GM19397 (cell line): ENCODE data around the gene ERFE.

Experiments used
- ATAC-seq: cut with Tn5 transposase; IDR thresholded peaks from one replicate; pipeline ENCODE4 v1.9.1; 2021; ENCODE audit warnings: mild to moderate bottlenecking, moderate library complexity; ENCODE audit not compliant: unreplicated experiment

ERFE gene

DNA sequence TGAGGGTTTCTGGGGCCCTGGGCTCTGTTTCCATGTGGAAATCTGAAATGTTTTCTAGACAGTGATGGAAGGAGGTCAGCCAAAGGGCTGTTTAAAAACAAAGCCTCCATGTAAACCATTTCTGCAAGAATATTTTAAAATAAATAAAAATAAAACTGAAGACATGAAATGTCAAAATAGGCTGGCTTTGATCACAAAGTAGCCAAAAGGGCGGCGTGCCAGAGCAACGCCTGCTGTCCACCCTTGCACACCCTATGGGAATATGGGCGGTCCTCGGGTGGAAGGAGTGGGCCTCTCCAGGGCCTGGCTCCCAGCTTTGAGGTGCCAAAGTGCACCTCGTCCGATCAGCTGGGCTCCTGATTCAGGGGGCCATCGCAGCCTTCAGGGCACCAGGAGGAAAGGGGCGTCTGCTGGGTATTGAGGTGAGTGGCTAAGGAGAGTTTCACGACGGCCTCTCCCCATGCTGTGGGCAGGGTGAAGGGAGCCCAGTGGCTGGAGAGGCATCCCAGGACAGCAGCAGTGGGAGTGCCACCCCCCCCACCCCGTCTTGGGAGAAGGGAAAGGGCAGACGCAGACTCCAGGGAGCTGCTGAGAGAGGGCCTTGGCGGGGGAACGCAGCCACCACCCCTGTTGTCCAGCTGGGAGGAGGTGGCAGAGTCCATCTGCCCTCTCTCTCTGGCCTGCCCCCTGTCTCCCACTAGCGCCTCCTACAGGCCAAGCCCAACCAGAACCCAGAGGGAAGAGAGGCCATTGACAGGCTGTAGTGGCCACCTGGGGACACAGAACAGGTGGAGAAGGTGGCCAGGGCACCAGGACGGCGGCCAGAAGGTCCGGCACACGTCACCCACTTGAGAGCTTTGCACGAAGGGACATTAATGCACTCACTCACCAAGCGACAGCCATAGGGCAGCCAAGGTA, 5.7 kb upstream of the ERFE start:
- ATAC-seq = no peak

GRCh38 chr2:238154570-238154969, 4.2 kb upstream of the ERFE start:
- ATAC-seq = no peak

DNA sequence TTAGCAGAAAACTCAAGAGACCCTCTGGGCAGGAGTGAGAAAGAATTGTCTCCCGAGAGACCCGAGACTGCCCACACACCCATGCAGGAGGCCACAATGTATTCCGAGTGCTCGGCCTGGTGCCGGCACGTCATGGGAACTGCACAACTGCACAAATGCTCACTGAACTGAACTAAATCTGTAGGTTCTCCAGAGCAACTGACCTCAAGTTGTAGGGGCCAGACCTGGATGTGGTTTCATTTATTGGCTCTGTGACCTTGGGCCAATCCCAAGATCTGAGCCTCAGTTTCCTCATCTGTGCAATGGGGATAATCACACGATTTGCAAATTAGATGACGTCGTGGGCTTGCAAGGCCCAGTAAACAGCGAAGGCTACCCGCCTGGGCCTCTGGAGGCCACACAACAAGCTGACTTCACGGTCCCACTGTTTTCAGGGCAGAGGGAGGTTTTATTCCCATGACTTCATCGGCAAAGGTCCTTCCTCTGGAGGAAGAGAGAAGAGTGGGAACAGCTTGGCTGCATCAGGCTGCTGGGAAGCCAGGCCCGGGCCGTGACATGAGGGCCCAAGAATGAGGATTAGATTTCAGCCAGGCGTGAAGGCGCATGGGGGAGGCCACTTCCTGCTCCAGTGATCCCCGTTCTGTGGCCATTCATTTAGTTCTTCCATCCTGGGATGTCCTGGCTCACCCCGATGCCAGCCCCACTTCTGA, 3.6 kb upstream of the ERFE start:
- no peak for ATAC-seq

GRCh38 chr2:238155761-238156694, 2.7 kb upstream of the ERFE start:
- ATAC-seq = no peak

DNA sequence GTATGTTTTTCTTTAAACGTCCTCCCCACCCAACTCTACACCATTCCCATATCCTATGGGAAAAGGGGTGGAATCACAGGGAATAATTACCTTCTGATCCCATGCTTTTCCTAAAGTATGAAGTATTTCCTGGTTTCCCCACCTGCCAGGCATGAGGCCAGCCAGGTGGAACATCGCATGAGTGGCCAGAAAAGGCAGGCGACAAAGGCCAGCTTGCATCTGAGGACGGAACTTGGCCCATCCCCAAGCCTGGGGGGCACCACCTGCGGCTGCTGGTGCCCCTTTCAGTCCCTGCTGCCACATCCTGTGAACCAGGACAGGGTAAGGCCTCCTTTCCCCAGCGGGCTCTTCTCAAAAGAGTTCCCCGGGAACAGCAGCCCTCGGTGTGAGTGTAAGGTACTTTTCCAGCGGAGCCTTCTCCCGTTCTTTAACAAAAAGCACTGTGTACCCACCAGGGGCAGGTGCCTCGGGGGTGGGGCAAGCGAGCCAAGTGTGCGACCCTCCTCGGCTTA, 1.2 kb upstream of the ERFE start:
- ATAC-seq = no peak

DNA sequence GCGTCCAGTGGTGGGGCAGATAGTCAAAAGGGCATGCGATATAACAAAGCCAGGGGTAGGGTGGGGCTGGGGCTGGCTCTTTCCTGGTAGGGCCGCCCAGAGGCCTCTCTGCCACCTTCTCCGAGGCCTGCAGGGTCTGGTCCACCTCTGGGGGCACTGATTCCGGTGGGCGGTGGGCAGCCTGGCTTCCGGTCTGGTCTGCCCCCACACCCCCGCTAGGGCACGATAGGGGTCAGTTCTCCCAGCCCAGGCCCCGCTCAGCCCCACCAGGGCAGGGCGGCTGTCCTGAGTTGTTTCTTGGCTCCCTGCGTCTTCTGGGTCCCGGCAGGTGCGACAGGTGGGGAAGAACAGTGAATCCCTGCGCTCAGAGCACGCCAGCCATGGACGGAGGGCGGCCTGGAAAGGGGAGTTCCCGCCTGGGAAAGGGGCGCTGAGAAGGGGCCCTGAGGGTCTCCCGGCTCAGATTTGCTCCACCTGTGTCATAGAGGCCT, 707 bp upstream of the ERFE start:
- ATAC-seq = no peak

DNA sequence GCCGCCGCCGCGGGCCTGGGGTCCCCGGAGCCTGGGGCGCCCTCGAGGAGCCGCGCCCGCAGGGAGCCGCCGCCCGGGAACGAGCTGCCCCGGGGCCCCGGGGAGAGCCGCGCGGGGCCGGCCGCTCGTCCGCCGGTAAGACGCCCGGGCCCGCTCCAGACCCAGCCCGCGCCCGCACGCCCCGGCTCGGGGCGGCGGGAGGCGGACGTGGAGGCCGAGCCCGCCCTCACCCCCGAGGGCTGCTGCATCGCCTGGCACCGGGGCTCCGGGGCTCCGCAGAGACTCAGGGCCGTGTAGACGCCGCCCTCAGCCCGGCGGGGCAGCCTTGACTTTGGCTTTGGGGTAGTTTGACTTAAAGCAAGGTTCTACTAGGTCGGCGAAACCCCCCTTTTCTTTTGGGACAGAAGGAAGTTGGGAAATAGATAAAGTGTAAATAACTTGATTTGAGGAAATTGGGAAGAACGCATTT, 335 bp downstream of the ERFE start:
- ATAC-seq = no peak

GRCh38 chr2:238159661-238160205, 963 bp downstream of the ERFE start:
- no peak for ATAC-seq

GRCh38 chr2:238160206-238161129, 1.7 kb downstream of the ERFE start:
- ATAC-seq = no peak

DNA sequence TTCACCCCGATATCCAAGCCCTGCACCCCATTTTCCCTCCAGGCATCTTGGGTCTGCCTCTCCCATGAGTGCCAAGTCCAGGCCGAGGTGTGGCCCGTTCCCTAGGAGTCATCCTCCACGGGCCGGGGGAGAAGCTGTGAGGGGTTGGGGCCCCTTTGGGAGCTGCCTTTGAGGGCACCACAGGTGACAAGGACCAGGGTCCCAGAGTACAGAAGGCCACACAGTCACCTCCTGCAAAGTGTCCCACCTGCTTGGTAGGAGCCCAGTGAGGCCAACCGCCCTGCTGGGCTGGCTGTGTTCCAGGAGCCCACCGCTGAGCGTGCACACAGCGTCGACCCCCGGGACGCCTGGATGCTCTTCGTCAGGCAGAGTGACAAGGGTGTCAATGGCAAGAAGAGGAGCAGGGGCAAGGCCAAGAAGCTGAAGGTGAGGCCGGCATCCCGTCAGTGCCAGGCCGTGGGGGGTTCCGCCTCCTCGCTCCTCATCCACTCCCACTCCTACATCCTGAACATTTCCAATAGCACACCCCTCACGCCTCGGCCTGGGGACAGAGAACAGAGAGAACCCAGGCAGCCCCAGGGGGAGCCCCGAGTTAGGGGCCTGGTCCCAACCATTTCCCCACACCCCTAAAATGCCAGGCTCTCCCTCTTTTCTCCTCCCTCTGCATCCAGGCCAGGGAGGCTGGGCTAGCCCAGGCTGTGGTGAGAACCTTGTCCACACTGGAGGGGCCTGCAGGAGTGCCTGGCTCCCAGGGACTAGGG, 2.7 kb downstream of the ERFE start:
- ATAC-seq = no peak

- ATAC-seq = no peak
These were observed 3.6 kb downstream of the ERFE start for GRCh38 chr2:238162251-238162845.

DNA sequence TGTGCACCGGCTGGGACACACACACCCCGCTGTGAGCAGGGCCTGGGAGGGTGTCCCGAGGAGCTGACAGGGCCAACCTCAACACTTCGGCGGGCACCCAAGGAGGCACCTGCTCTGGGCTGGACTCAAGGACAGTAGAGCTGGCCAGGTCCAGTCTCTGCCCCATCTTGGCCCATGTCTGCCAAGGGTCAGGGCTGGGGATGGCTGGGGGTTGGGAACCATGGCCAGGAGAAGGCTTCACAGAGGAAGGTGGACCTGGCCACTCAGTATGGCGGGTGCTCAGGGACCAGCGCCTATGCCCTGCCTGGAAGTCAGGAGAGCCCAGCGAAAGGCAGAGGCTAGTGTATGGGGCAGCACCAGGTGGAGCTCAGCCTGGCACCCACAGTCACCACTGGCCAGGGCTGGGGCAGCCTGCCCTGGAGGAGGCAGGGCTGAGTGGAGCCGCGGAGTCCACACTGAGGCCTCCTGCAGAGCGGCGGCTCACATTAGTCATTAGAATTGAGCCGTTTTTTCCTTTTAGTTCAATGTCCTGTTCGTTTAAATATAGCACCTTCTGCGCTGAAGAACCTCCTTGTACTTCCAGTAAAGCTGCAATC, 4.2 kb downstream of the ERFE start:
- ATAC-seq = no peak

DNA sequence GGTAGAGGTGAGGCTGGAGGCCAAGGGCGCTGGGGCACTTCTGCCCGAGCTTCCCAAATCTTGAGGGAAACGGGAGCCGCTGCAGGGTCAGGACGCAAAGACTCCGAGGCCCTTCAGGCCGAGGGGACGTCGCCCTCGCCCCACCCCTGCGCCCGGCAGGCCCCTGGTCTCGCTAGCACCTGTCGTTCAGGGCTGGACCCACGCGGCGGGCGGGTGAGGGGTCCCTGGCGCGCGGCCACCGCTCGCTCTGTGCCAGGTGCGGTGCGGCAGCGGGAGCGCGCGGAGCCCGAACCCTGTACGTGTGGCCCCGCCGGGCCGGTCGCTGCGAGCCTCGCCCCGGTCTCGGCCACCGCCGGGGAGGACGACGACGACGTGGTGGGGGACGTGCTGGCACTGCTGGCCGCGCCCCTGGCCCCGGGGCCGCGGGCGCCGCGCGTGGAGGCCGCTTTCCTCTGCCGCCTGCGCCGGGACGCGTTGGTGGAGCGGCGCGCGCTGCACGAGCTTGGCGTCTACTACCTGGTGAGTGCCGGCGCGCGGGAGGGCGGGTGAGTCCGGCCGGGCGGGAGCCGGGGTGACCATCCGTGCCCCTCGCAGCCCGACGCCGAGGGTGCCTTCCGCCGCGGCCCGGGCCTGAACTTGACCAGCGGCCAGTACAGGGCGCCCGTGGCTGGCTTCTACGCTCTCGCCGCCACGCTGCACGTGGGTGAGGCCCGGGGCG, 4.9 kb downstream of the ERFE start:
- ATAC-seq = no peak

GRCh38 chr2:238164906-238165287, 6.1 kb downstream of the ERFE start:
- no peak for ATAC-seq

DNA sequence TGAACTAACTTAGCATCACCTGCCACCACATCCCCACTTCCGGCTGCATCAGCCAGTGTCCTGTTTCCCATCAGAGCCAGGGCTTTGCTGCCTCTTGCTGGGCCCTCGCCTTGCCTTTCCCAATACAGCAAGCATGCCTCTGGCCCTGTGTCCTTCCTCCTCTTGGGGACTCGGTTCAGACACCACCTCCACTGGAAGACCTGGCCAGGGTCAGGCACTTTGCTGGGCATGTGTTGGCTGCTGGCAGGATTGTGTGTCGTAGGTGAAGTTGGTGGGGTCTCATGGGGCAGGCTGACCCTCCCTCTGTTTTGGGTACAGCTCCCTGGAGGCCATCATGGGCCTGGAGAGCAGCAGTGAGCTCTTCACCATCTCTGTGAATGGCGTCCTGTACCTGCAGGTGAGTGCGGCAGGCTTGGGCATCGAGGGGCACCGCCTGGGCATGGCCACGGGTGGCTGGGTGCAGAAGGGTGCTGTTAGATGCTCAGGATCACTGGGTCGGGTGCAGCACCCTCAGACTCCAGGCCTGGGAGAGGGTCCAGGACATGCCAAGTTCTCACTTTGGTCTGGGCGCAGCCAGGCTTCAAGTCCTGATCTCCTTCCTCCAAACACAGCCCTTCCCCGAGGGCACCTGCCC, 6.6 kb downstream of the ERFE start:
- no peak for ATAC-seq
